ENCODE data around the gene BBIP1. TPM values are rescaled to one million over a fixed set of nuclear protein-coding genes. Genes with fewer than 3 reads are reported as not detected.

The BBIP1 gene
- total RNA-seq, 2 donors from 2014 or later, result 17.7 to 19.1 TPM

- no peak overlapping the region for H3K27ac ChIP-seq
- H3K4me1 ChIP-seq, result peaks cover 4% of the 10 kb centered on the region
- H3K9ac ChIP-seq (ENCODE audit: low read depth in 2 of 2, low read length in 2 of 2), result no peak overlapping the region
- intact Hi-C loops (cut with DNase I), result loop anchor here (2.0 to 5.0 kb wide), 2 partner anchors 91 to 147 kb away; no protein-coding TSS in a partner anchor
- no peaks in the 10 kb centered on the region for H3K27me3 ChIP-seq
- no peak for DNase-seq
- H3K4me3 ChIP-seq, result no peak overlapping the region
- TF ChIP-seq CTCF (IDR thresholded peaks at IDR 0.05), result no peak
- no peaks in the 10 kb centered on the region for H3K9me3 ChIP-seq
- peaks cover 10% of the 10 kb centered on the region for H3K36me3 ChIP-seq
Observed at GRCh38 chr10:110893559-110894179, 25.3 kb downstream of the BBIP1 start.

GRCh38 chr10:110892602-110893288 lies 26.2 kb downstream of the BBIP1 start:
- no peak overlapping the region for H3K27ac ChIP-seq
- no peaks in the 10 kb centered on the region for H3K9me3 ChIP-seq
- TF ChIP-seq CTCF (IDR thresholded peaks at IDR 0.05), result no peak
- H3K27me3 ChIP-seq, result no peaks in the 10 kb centered on the region
- no peak for DNase-seq
- H3K4me3 ChIP-seq, result no peak overlapping the region
- H3K4me1 ChIP-seq, result peaks cover 4% of the 10 kb centered on the region
- peaks cover 10% of the 10 kb centered on the region for H3K36me3 ChIP-seq
- intact Hi-C loops (cut with DNase I), result loop anchor here (2.0 to 5.0 kb wide), 2 partner anchors 90 to 146 kb away; no protein-coding TSS in a partner anchor
- no peak overlapping the region for H3K9ac ChIP-seq (ENCODE audit: low read depth in 2 of 2, low read length in 2 of 2)

- no peak for DNase-seq
- TF ChIP-seq CTCF (IDR thresholded peaks at IDR 0.05), result no peak
- H3K4me1 ChIP-seq, result no peaks in the 10 kb centered on the region
- H3K27me3 ChIP-seq, result no peaks in the 10 kb centered on the region
- no peak overlapping the region for H3K27ac ChIP-seq
- no peak overlapping the region for H3K9ac ChIP-seq (ENCODE audit: low read depth in 2 of 2, low read length in 2 of 2)
- intact Hi-C loops (cut with DNase I), result loop anchor here (10.0 kb wide), 1 partner anchor 303 kb away; no protein-coding TSS in a partner anchor
- no peaks in the 10 kb centered on the region for H3K9me3 ChIP-seq
- no peaks in the 10 kb centered on the region for H3K36me3 ChIP-seq
- H3K4me3 ChIP-seq, result no peak overlapping the region
Observed at GRCh38 chr10:110887560-110887959, 31.4 kb downstream of the BBIP1 start.

GRCh38 chr10:110885932-110886674 lies 32.9 kb downstream of the BBIP1 start:
- no peaks in the 10 kb centered on the region for H3K36me3 ChIP-seq
- no peak for TF ChIP-seq CTCF (IDR thresholded peaks at IDR 0.05)
- no peak overlapping the region for H3K27ac ChIP-seq
- no peak overlapping the region for H3K9ac ChIP-seq (ENCODE audit: low read depth in 2 of 2, low read length in 2 of 2)
- H3K4me3 ChIP-seq, result no peak overlapping the region
- DNase-seq, result no peak
- H3K4me1 ChIP-seq, result peaks cover 4% of the 10 kb centered on the region
- H3K9me3 ChIP-seq, result no peaks in the 10 kb centered on the region
- no peaks in the 10 kb centered on the region for H3K27me3 ChIP-seq
- intact Hi-C loops (cut with DNase I), result loop anchor here (10.0 kb wide), 1 partner anchor 301 kb away; no protein-coding TSS in a partner anchor

GRCh38 chr10:110883924-110884323 lies 35.1 kb downstream of the BBIP1 start:
- intact Hi-C loops (cut with DNase I), result loop anchor here (10.0 kb wide), 1 partner anchor 299 kb away; no protein-coding TSS in a partner anchor
- no peaks in the 10 kb centered on the region for H3K27me3 ChIP-seq
- H3K27ac ChIP-seq, result no peak overlapping the region
- no peak overlapping the region for H3K4me3 ChIP-seq
- peak overlapping the region in 1 of 2 donors; percentile 6 for H3K9ac ChIP-seq (ENCODE audit: low read depth in 2 of 2, low read length in 2 of 2)
- peaks cover 4% of the 10 kb centered on the region for H3K4me1 ChIP-seq
- H3K9me3 ChIP-seq, result no peaks in the 10 kb centered on the region
- no peak for TF ChIP-seq CTCF (IDR thresholded peaks at IDR 0.05)
- DNase-seq, result no peak
- H3K36me3 ChIP-seq, result peaks cover 3% of the 10 kb centered on the region

All from colonic mucosa (tissue), 4 donors.